Mesothelial cell of epicardium (in vitro differentiated cells): ENCODE results near the gene BRD8. TPM values are rescaled to one million over a fixed set of nuclear protein-coding genes. Genes with fewer than 3 reads are reported as not detected.

Experiments
- DNase-seq, 2 experiments: peaks; one replicate each; pipeline ENCODE4 v3.0.0; 2021; ENCODE audit warnings: low spot score in 2 of 2; ENCODE audit not compliant: unreplicated experiment in 2 of 2
- H3K27ac Mint-ChIP-seq: 2 replicates; pipeline ENCODE4 v1.8.0; 2021; ENCODE audit warnings: mixed read lengths
- H3K27me3 Mint-ChIP-seq: 2 replicates; pipeline ENCODE4 v1.8.0; 2021; ENCODE audit warnings: low read depth, mixed read lengths
- H3K36me3 Mint-ChIP-seq: 2 replicates; pipeline ENCODE4 v1.8.0; 2021; ENCODE audit warnings: mixed read lengths
- H3K4me1 Mint-ChIP-seq: 2 replicates; pipeline ENCODE4 v1.8.0; 2021; ENCODE audit warnings: mixed read lengths
- H3K4me3 Mint-ChIP-seq: 2 replicates; pipeline ENCODE4 v1.8.0; 2021; ENCODE audit warnings: mild to moderate bottlenecking, moderate library complexity, mixed read lengths
- H3K9me3 Mint-ChIP-seq: 2 replicates; pipeline ENCODE4 v1.8.0; 2021; ENCODE audit warnings: mixed read lengths
- CTCF ChIP-seq: fragments of 200-600 bp; sonication (generic); IDR thresholded peaks from one replicate; pipeline ENCODE4 v1.5.0; 2021; ENCODE audit warnings: antibody characterized with exemption; ENCODE audit not compliant: unreplicated experiment
- total RNA-seq: library from RNA; stranded (reverse); gene quantifications from 3 replicates; pipeline ENCODE4 v1.2.1, GENCODE V29; 2021

Gene BRD8
- total RNA-seq, 1 donor from 2014 or later, result 89.3 TPM

- peaks cover 20% of the 10 kb centered on the region for H3K27me3 Mint-ChIP-seq
- H3K9me3 Mint-ChIP-seq, result no peaks in the 10 kb centered on the region
- H3K4me3 Mint-ChIP-seq, result no peak overlapping the region
Observed at GRCh38 chr5:138102454-138103318, 75.7 kb downstream of the BRD8 start.

GRCh38 chr5:138096997-138097828 lies 81.2 kb downstream of the BRD8 start:
- Mint-ChIP-seq H3K4me3 (no peak overlapping the region), H3K36me3 (no peaks in the 10 kb centered on the region), H3K4me1 (no peaks in the 10 kb centered on the region), H3K27me3 (peaks cover 41% of the 10 kb centered on the region), H3K27ac (no peak overlapping the region), H3K9me3 (no peaks in the 10 kb centered on the region)
- TF ChIP-seq CTCF, result no peak
- no peak for DNase-seq

More at GRCh38 chr5:138102454-138103318, 75.7 kb downstream of the BRD8 start:
- no peaks in the 10 kb centered on the region for H3K36me3 Mint-ChIP-seq
- no peak overlapping the region for H3K27ac Mint-ChIP-seq
- DNase-seq, result no peak
- peaks cover 2% of the 10 kb centered on the region for H3K4me1 Mint-ChIP-seq
- TF ChIP-seq CTCF, result no peak

- Mint-ChIP-seq H3K27ac (no peak overlapping the region), H3K36me3 (no peaks in the 10 kb centered on the region), H3K9me3 (no peaks in the 10 kb centered on the region)
Observed at GRCh38 chr5:138096363-138096762, 82.1 kb downstream of the BRD8 start.

GRCh38 chr5:138095100-138095907 lies 83.1 kb downstream of the BRD8 start:
- H3K27ac Mint-ChIP-seq, result no peak overlapping the region

More at GRCh38 chr5:138096363-138096762, 82.1 kb downstream of the BRD8 start:
- no peak for TF ChIP-seq CTCF
- no peak for DNase-seq
- H3K27me3 Mint-ChIP-seq, result peaks cover 38% of the 10 kb centered on the region
- no peaks in the 10 kb centered on the region for H3K4me1 Mint-ChIP-seq
- H3K4me3 Mint-ChIP-seq, result no peak overlapping the region

More at GRCh38 chr5:138095100-138095907, 83.1 kb downstream of the BRD8 start:
- TF ChIP-seq CTCF, result no peak
- H3K4me3 Mint-ChIP-seq, result no peak overlapping the region
- H3K36me3 Mint-ChIP-seq, result no peaks in the 10 kb centered on the region
- no peaks in the 10 kb centered on the region for H3K9me3 Mint-ChIP-seq
- peaks cover 34% of the 10 kb centered on the region for H3K27me3 Mint-ChIP-seq
- DNase-seq, result no peak
- no peaks in the 10 kb centered on the region for H3K4me1 Mint-ChIP-seq
